Neural cell (in vitro differentiated cells): Measurements from ENCODE around the gene HIVEP2.

ENCODE experiments used
- EP300 ChIP-seq: fragments of 450-650 bp; conservative IDR thresholded peaks from 2 replicates; pipeline ENCODE4 v1.6.1; 2014; ENCODE audit warnings: antibody characterized with exemption, mild to moderate bottlenecking, moderate library complexity; ENCODE audit not compliant: poor library complexity, severe bottlenecking
- EZH2 ChIP-seq: fragments of 200-600, 300-800 bp; shearing (Covaris generic), sonication (generic); IDR thresholded peaks from 2 replicates; pipeline ENCODE4 v1.6.1; 2014; ENCODE audit warnings: antibody characterized with exemption, low read length, borderline replicate concordance, mild to moderate bottlenecking; ENCODE audit not compliant: insufficient read depth, poor library complexity, severe bottlenecking
- POLR2AphosphoS5 ChIP-seq: IDR thresholded peaks from 2 replicates; pipeline ENCODE4 v1.6.1; 2012
- TF ChIP-seq, protein P1 (sequence below): fragments of 450-650 bp; IDR thresholded peaks from 2 replicates; pipeline ENCODE4 v1.5.1; 2014; ENCODE audit warnings: antibody characterized with exemption, mild to moderate bottlenecking, moderate library complexity; ENCODE audit not compliant: poor library complexity, severe bottlenecking

DNA sequence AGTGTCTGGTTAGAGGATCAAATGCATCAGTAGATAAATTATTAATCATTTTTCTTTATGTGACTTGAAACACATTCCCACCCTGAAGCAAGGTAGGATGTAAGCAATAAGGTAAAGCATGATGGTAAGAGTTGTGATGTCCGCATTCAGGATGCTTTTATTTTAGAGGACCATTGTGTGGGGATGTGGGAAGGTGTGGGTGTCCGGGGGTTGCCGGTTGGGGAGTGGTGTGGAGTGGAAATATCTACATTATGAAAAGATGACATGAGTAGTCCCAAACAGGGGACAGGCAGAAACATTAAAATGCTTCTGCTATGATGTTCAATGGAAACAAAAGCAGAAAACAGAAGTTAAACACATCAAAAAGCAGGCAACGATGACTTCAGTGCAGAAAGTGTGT, 215.4 kb downstream of the HIVEP2 start:
- TF ChIP-seq, protein P1, sequence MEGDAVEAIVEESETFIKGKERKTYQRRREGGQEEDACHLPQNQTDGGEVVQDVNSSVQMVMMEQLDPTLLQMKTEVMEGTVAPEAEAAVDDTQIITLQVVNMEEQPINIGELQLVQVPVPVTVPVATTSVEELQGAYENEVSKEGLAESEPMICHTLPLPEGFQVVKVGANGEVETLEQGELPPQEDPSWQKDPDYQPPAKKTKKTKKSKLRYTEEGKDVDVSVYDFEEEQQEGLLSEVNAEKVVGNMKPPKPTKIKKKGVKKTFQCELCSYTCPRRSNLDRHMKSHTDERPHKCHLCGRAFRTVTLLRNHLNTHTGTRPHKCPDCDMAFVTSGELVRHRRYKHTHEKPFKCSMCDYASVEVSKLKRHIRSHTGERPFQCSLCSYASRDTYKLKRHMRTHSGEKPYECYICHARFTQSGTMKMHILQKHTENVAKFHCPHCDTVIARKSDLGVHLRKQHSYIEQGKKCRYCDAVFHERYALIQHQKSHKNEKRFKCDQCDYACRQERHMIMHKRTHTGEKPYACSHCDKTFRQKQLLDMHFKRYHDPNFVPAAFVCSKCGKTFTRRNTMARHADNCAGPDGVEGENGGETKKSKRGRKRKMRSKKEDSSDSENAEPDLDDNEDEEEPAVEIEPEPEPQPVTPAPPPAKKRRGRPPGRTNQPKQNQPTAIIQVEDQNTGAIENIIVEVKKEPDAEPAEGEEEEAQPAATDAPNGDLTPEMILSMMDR: no peak
- no peak for TF ChIP-seq EP300
- no peak for TF ChIP-seq EZH2
- TF ChIP-seq POLR2AphosphoS5: no peak
